IgD-negative memory B cell (primary cell): Measurements from ENCODE around the gene LDLRAD4. TPM values are rescaled to one million over a fixed set of nuclear protein-coding genes. Genes with fewer than 3 reads are reported as not detected.

Experiments used
- H3K27ac Mint-ChIP-seq, 3 donors: one replicate each; pipeline ENCODE4 v1.8.0; 2020 to 2022; ENCODE audit warnings: mild to moderate bottlenecking in 3 of 3, mixed read lengths in 3 of 3, moderate library complexity in 1 of 3
- H3K27me3 Mint-ChIP-seq: one replicate; pipeline ENCODE4 v1.8.0; 2021; ENCODE audit warnings: mixed read lengths
- H3K36me3 Mint-ChIP-seq: one replicate; pipeline ENCODE4 v1.8.0; 2020; ENCODE audit warnings: mild to moderate bottlenecking, mixed read lengths
- H3K4me1 Mint-ChIP-seq, 3 donors: one replicate each; pipeline ENCODE4 v1.8.0; 2020 to 2022; ENCODE audit warnings: mixed read lengths in 3 of 3, mild to moderate bottlenecking in 1 of 3
- H3K4me3 Mint-ChIP-seq, 4 donors: one replicate each; pipeline ENCODE4 v1.8.0; 2020 to 2022; ENCODE audit warnings: mild to moderate bottlenecking in 4 of 4, mixed read lengths in 4 of 4, moderate library complexity in 3 of 4
- H3K9me3 Mint-ChIP-seq, 3 donors: one replicate each; pipeline ENCODE4 v1.8.0; 2020 to 2021; ENCODE audit warnings: mixed read lengths in 3 of 3, mild to moderate bottlenecking in 1 of 3
- polyA plus RNA-seq: library from polyadenylated mRNA; unstranded; fragments of 300-500 nt; fragmentation: Illumina TruSeq; gene quantifications from one replicate; pipeline ENCODE4 v1.2.3, GENCODE V29; 2021

Gene LDLRAD4
- polyA plus RNA-seq, 1 donor from 2014 or later, result 5.1 TPM

GRCh38 chr18:13361431-13361830, 142.9 kb downstream of the LDLRAD4 start:
- H3K36me3 Mint-ChIP-seq, result no peaks in the 10 kb centered on the region
- H3K4me3 Mint-ChIP-seq, result no peak overlapping the region
- H3K27ac Mint-ChIP-seq, result no peak overlapping the region
- no peaks in the 10 kb centered on the region for H3K9me3 Mint-ChIP-seq
- peaks cover 9% of the 10 kb centered on the region for H3K27me3 Mint-ChIP-seq
- H3K4me1 Mint-ChIP-seq, result peaks cover 5 to 11% (median 9%) of the 10 kb centered on the region in 3 donors

GRCh38 chr18:13362051-13362450, 143.5 kb downstream of the LDLRAD4 start:
- Mint-ChIP-seq H3K4me1 (peaks cover 5 to 11% (median 9%) of the 10 kb centered on the region in 3 donors), H3K27me3 (peaks cover 9% of the 10 kb centered on the region), H3K36me3 (no peaks in the 10 kb centered on the region), H3K4me3 (no peak overlapping the region), H3K9me3 (no peaks in the 10 kb centered on the region), H3K27ac (no peak overlapping the region)

DNA sequence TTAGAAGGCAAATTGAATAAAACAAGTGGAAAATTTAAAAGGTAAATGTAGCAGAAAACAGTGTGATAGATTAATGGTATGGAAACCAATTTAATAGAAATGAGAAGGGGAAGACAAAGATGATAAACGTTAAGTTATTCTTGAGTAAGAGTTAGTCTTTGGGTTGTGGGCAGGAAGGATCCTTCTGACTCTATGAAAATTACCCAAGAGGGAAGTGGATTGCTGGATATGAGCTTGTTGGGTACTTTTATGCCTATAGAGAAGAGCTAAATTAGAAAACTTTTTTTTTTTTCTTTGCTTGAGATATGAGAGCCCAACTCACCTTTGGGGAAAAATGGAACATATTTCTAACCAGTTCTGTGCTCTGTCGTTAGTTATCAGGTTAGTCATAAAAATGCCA, 144.0 kb downstream of the LDLRAD4 start:
- Mint-ChIP-seq H3K27ac (no peak overlapping the region), H3K36me3 (no peaks in the 10 kb centered on the region), H3K9me3 (no peaks in the 10 kb centered on the region), H3K4me3 (no peak overlapping the region), H3K27me3 (peaks cover 9% of the 10 kb centered on the region), H3K4me1 (peaks cover 5 to 11% (median 9%) of the 10 kb centered on the region in 3 donors)

GRCh38 chr18:13363359-13363758, 144.8 kb downstream of the LDLRAD4 start:
- no peak overlapping the region for H3K4me3 Mint-ChIP-seq
- H3K27me3 Mint-ChIP-seq, result peaks cover 11% of the 10 kb centered on the region
- no peaks in the 10 kb centered on the region for H3K36me3 Mint-ChIP-seq
- no peak overlapping the region for H3K27ac Mint-ChIP-seq
- no peaks in the 10 kb centered on the region for H3K9me3 Mint-ChIP-seq
- peaks cover 5 to 11% (median 9%) of the 10 kb centered on the region in 3 donors for H3K4me1 Mint-ChIP-seq

- no peak overlapping the region for H3K4me3 Mint-ChIP-seq
- peaks cover 0 to 8% (median 4%) of the 10 kb centered on the region in 3 donors for H3K4me1 Mint-ChIP-seq
- peaks cover 11% of the 10 kb centered on the region for H3K27me3 Mint-ChIP-seq
- peaks cover 4% of the 10 kb centered on the region for H3K36me3 Mint-ChIP-seq
- no peak overlapping the region for H3K27ac Mint-ChIP-seq
- H3K9me3 Mint-ChIP-seq, result no peaks in the 10 kb centered on the region
These were observed 146.2 kb downstream of the LDLRAD4 start for GRCh38 chr18:13364721-13365205.

DNA sequence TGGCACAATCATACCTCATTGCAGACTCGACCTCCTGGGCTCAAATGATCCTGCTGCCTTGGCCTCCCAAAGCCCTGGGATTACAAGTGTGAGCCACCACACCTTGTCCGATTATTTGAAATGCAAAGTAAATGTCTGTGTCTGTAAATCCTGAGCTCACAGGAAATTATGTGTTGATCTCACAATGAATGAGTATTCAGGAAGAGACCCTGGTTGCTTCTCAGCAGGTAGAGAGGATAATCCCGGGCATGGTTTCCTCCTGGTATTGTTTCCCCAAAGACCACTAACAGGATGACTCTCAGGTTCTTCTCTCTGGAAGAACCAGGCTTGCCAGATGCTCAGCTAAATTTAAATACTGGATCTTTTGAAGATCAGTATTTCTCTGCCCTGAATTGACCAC, 147.6 kb downstream of the LDLRAD4 start:
- Mint-ChIP-seq H3K27me3 (peaks cover 11% of the 10 kb centered on the region), H3K9me3 (no peaks in the 10 kb centered on the region), H3K4me1 (peaks cover 0 to 6% (median 4%) of the 10 kb centered on the region in 3 donors), H3K27ac (no peak overlapping the region), H3K4me3 (no peak overlapping the region), H3K36me3 (peaks cover 4% of the 10 kb centered on the region)

- no peak overlapping the region for H3K27ac Mint-ChIP-seq
- H3K4me3 Mint-ChIP-seq, result no peak overlapping the region
- H3K27me3 Mint-ChIP-seq, result peaks cover 11% of the 10 kb centered on the region
- H3K9me3 Mint-ChIP-seq, result no peaks in the 10 kb centered on the region
- peaks cover under 1 to 7% (median 5%) of the 10 kb centered on the region in 3 donors for H3K4me1 Mint-ChIP-seq
- H3K36me3 Mint-ChIP-seq, result peaks cover 4% of the 10 kb centered on the region
These were observed 148.0 kb downstream of the LDLRAD4 start for GRCh38 chr18:13366541-13366940.

- Mint-ChIP-seq H3K9me3 (no peaks in the 10 kb centered on the region), H3K4me3 (peak overlapping the region in 1 of 4 donors; percentile 60), H3K27ac (peak overlapping the region in 1 of 3 donors; percentile 88), H3K27me3 (peaks cover 11% of the 10 kb centered on the region), H3K36me3 (peaks cover 4% of the 10 kb centered on the region), H3K4me1 (peaks cover 7 to 14% (median 12%) of the 10 kb centered on the region in 3 donors)
These were observed 148.7 kb downstream of the LDLRAD4 start for GRCh38 chr18:13366962-13367892.

DNA sequence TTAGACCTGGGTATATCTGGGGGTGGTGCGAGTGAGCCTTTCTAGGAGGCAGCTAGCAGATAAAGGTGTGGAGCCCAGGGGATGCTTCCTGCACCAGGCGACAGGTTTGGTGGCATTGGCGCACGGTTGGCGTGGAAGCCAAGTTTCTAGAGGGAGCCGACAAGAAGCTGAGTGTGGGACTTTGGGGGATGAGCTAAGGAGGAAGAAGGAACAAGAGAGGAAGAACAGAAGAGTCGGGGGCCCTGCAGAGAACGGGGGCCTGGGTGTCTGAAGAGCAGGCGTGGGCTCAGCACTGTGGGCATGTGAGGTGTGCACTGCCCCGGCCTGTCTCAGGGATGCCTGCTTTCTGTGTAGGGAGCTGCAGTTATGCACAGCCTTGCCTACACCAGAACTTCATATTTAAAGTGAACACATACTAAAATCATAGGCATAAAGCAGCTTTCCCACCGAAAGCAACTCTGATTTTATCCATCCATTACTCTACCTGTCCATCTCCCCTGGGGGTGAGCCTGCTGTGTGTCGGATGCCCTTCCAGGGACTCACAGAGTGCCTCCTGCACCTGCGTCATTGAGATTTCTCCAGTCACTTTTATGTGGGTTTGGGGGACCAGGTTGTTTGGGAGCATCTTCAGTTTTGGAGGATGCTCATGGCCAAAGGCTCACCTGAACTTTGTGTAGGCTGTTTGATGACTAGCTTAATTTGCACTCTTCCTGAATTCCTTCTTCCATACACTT, 149.7 kb downstream of the LDLRAD4 start:
- Mint-ChIP-seq H3K36me3 (peaks cover 4% of the 10 kb centered on the region), H3K9me3 (no peaks in the 10 kb centered on the region), H3K27me3 (peaks cover 8% of the 10 kb centered on the region), H3K27ac (peak overlapping the region in 1 of 3 donors; percentile 88), H3K4me1 (peaks cover 10 to 20% (median 15%) of the 10 kb centered on the region in 3 donors), H3K4me3 (no peak overlapping the region)

DNA sequence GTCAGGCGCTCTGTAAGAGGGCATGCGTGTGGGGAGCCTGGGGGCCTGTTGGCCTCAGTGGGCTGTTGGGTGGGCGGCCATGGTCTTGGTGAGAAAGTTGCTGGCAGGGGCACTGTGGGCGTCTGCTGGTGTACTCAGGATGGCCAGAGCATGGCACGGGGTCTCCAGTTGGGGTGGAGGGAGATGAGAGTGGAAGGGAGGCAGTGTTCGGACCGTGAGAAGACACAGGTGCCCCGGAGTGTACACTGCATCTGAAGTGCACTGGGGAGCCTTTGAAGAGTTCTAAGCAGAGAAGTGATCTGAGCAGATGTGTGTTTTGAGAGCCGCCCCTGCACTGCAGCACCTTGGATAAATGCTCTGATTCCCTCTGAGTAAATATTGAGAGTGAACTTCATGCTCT, 150.8 kb downstream of the LDLRAD4 start:
- H3K9me3 Mint-ChIP-seq, result no peaks in the 10 kb centered on the region
- H3K4me1 Mint-ChIP-seq, result peaks cover 14 to 22% (median 15%) of the 10 kb centered on the region in 3 donors
- peaks cover 8% of the 10 kb centered on the region for H3K27me3 Mint-ChIP-seq
- H3K27ac Mint-ChIP-seq, result no peak overlapping the region
- peaks cover 4% of the 10 kb centered on the region for H3K36me3 Mint-ChIP-seq
- H3K4me3 Mint-ChIP-seq, result peak overlapping the region in 1 of 4 donors; percentile 18

DNA sequence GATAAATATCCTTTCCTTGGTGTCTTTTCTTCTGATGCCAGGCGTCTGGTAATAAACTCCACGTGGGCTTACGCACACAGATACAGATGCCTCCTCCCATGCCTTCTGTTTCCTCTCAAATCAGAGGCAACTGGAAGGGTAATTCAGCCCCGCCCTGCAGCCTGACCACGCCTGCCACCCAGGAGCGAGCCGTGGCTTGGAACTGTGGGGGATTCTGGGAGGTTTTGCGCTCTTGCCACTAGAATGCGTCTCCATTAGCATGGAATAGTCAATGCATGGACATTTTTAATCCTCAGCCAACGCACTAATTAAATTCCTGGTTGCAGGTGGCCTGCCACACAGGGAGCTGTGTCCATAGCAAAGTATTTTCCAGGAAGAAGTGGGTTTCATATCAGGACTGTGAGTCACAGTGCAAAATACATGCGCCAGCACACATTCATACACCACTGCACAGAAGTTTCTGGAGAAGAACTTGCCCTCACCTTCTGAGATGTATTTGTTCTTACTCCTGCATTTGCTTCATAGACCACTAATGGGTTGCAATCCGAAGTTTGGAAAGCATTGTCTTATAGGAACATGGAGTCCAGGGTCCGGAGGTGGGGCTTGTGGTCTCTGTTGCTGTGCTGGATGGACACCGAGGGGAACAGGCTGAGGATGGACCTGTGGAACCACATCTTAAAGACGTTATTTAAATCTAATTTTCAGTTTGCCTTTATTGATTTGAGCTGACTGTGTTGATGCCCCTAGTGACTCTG, 151.4 kb downstream of the LDLRAD4 start:
- H3K27ac Mint-ChIP-seq, result peak overlapping the region in 1 of 3 donors; percentile 28

GRCh38 chr18:13370995-13371625, 152.6 kb downstream of the LDLRAD4 start:
- Mint-ChIP-seq H3K36me3 (peaks cover 4% of the 10 kb centered on the region), H3K27ac (peak overlapping the region in 1 of 3 donors; percentile 33), H3K9me3 (no peaks in the 10 kb centered on the region), H3K4me3 (peak overlapping the region in 2 of 4 donors; percentile 9 to 73), H3K4me1 (peaks cover 18 to 28% (median 19%) of the 10 kb centered on the region in 3 donors), H3K27me3 (peaks cover 3% of the 10 kb centered on the region)

More for the DNA sequence above, 151.4 kb downstream of the LDLRAD4 start:
- Mint-ChIP-seq H3K4me3 (peak overlapping the region in 1 of 4 donors; percentile 39), H3K36me3 (peaks cover 4% of the 10 kb centered on the region), H3K9me3 (no peaks in the 10 kb centered on the region), H3K4me1 (peaks cover 14 to 22% (median 15%) of the 10 kb centered on the region in 3 donors), H3K27me3 (peaks cover 8% of the 10 kb centered on the region)

GRCh38 chr18:13371689-13372418, 153.3 kb downstream of the LDLRAD4 start:
- Mint-ChIP-seq H3K36me3 (peaks cover 4% of the 10 kb centered on the region), H3K4me1 (peaks cover 18 to 28% (median 19%) of the 10 kb centered on the region in 3 donors), H3K4me3 (peak overlapping the region in 2 of 4 donors; percentile 73 to 79), H3K27me3 (peaks cover 2% of the 10 kb centered on the region), H3K27ac (peak overlapping the region in 2 of 3 donors; percentile 33 to 86), H3K9me3 (no peaks in the 10 kb centered on the region)
